GM23338 (cell line): ENCODE measurements around the gene SPANXA1. TPM values are rescaled to one million over a fixed set of nuclear protein-coding genes. Genes with fewer than 3 reads are reported as not detected.
"Not testable (repeated sequence)": the region's sequence is repeated elsewhere in the genome, so short reads cannot be mapped to it uniquely, and the experiment has no call there.

Experiments
- ATAC-seq: fragments of 200-7000 bp; cut with Tn5 transposase; 3 replicates; pipeline ENCODE4 v1.9.1; 2020
- DNase-seq: peaks from one replicate; pipeline ENCODE4 v3.0.0-alpha.2; 2015; ENCODE audit warnings: low spot score
- H2AFZ ChIP-seq: fragments of 200-600 bp; sonication (generic); 2 replicates; pipeline ENCODE4 v1.8.0; 2016; ENCODE audit warnings: antibody characterized with exemption, mild to moderate bottlenecking, moderate library complexity
- H3F3A ChIP-seq: fragments of 200-600 bp; sonication (generic); replicated peaks from 2 replicates; pipeline ENCODE4 v1.8.0; 2017; ENCODE audit warnings: antibody characterized with exemption, mixed run types, low read depth
- H3K27ac ChIP-seq: fragments of 200-600 bp; sonication (generic); 2 replicates; pipeline ENCODE4 v1.6.1; 2016; ENCODE audit warnings: low read depth
- H3K27me3 ChIP-seq: fragments of 200-600 bp; sonication (generic); 2 replicates; pipeline ENCODE4 v1.8.0; 2016; ENCODE audit warnings: mild to moderate bottlenecking, mixed run types, moderate library complexity; ENCODE audit not compliant: insufficient read depth
- H3K36me3 ChIP-seq: fragments of 200-600 bp; sonication (generic); 2 replicates; pipeline ENCODE4 v1.8.0; 2016; ENCODE audit warnings: mild to moderate bottlenecking; ENCODE audit not compliant: insufficient read depth
- H3K4me1 ChIP-seq: fragments of 200-600 bp; sonication (generic); 2 replicates; pipeline ENCODE4 v1.8.0; 2016; ENCODE audit warnings: mild to moderate bottlenecking, moderate library complexity; ENCODE audit not compliant: insufficient read depth
- H3K4me2 ChIP-seq: fragments of 200-600 bp; sonication (generic); 2 replicates; pipeline ENCODE4 v1.7.1; 2017; ENCODE audit warnings: mixed run types
- H3K4me3 ChIP-seq: fragments of 200-600 bp; sonication (generic); 2 replicates; pipeline ENCODE4 v1.6.1; 2016; ENCODE audit warnings: mixed run types
- H3K79me2 ChIP-seq: fragments of 200-600 bp; sonication (generic); replicated peaks from 2 replicates; pipeline ENCODE4 v1.8.0; 2017; ENCODE audit warnings: mild to moderate bottlenecking; ENCODE audit not compliant: insufficient read depth
- H3K9me2 ChIP-seq: fragments of 200-600 bp; sonication (generic); 2 replicates; pipeline ENCODE4 v1.8.0; 2017; ENCODE audit not compliant: insufficient read depth
- H4K20me1 ChIP-seq: fragments of 200-600 bp; sonication (generic); replicated peaks from 2 replicates; pipeline ENCODE4 v1.8.0; 2017; ENCODE audit warnings: mild to moderate bottlenecking; ENCODE audit not compliant: insufficient read depth
- H3K27ac Mint-ChIP-seq: 2 replicates; pipeline ENCODE4 v1.8.0; 2020; ENCODE audit warnings: inconsistent platforms, mild to moderate bottlenecking, moderate library complexity, mixed read lengths
- H3K27me3 Mint-ChIP-seq: 3 replicates; pipeline ENCODE4 v1.8.0; 2022; ENCODE audit warnings: low read depth, mild to moderate bottlenecking, moderate library complexity, mixed read lengths, inconsistent platforms; ENCODE audit not compliant: insufficient read depth, poor library complexity
- H3K36me3 Mint-ChIP-seq: 3 replicates; pipeline ENCODE4 v1.8.0; 2021; ENCODE audit warnings: low read depth, mild to moderate bottlenecking, inconsistent platforms, moderate library complexity, mixed read lengths
- H3K4me1 Mint-ChIP-seq: 3 replicates; pipeline ENCODE4 v1.8.0; 2020; ENCODE audit warnings: mild to moderate bottlenecking, inconsistent platforms, mixed read lengths
- H3K4me3 Mint-ChIP-seq: 3 replicates; pipeline ENCODE4 v1.8.0; 2021; ENCODE audit warnings: moderate library complexity, mild to moderate bottlenecking, inconsistent platforms, mixed read lengths
- H3K9me3 Mint-ChIP-seq: 3 replicates; pipeline ENCODE4 v1.8.0; 2020; ENCODE audit warnings: moderate library complexity, mild to moderate bottlenecking, inconsistent platforms, mixed read lengths
- CREB1 ChIP-seq: fragments of 250-450 bp; sonication (Bioruptor Pico); IDR thresholded peaks from 2 replicates; pipeline ENCODE4 v1.5.0; 2020; ENCODE audit warnings: low read depth, mild to moderate bottlenecking, moderate library complexity
- EZH2 ChIP-seq: fragments of 200-600 bp; sonication (generic); IDR thresholded peaks from one replicate; pipeline ENCODE4 v1.8.0; 2017; ENCODE audit warnings: antibody characterized with exemption, mild to moderate bottlenecking, low read depth; ENCODE audit not compliant: unreplicated experiment
- EZH2phosphoT487 ChIP-seq: fragments of 200-600 bp; sonication (generic); IDR thresholded peaks from one replicate; pipeline ENCODE4 v1.8.1; 2018; ENCODE audit warnings: antibody characterized with exemption; ENCODE audit not compliant: unreplicated experiment
- JUNB ChIP-seq: IDR thresholded peaks from one replicate; pipeline ENCODE4 v1.6.1; 2016; ENCODE audit warnings: antibody characterized with exemption; ENCODE audit not compliant: unreplicated experiment
- POLR2AphosphoS5 ChIP-seq: IDR thresholded peaks from 2 replicates; pipeline ENCODE4 v1.6.1; 2016; ENCODE audit warnings: antibody characterized with exemption, low read depth
- STAT1 ChIP-seq: IDR thresholded peaks from one replicate; pipeline ENCODE4 v1.6.1; 2016; ENCODE audit warnings: antibody characterized with exemption; ENCODE audit not compliant: unreplicated experiment
- ZNF114 ChIP-seq: fragments of 250-450 bp; sonication (Bioruptor Pico); IDR thresholded peaks from 2 replicates; pipeline ENCODE4 v1.5.0; 2020; ENCODE audit warnings: mild to moderate bottlenecking, moderate library complexity
- ZNF331 ChIP-seq: fragments of 250-450 bp; sonication (Bioruptor Pico); IDR thresholded peaks from 2 replicates; pipeline ENCODE4 v1.5.0; 2020; ENCODE audit warnings: low read depth, mild to moderate bottlenecking, moderate library complexity
- polyA plus RNA-seq: library from polyadenylated mRNA; unstranded; fragments of >200 nt; fragmentation: Nextera tagmentation; extraction: Ambion mirVana; gene quantifications from 2 replicates; pipeline ENCODE4 v1.2.1, GENCODE V29; 2016
- total RNA-seq: library from RNA; depleted of rRNA; stranded (reverse); fragments of >200 nt; shearing (Covaris generic); gene quantifications from 2 replicates; pipeline ENCODE4 v1.2.3, GENCODE V29; 2014
- TF ChIP-seq, protein P1 (sequence below): IDR thresholded peaks from 2 replicates; pipeline ENCODE4 v1.6.1; 2016; ENCODE audit warnings: antibody characterized with exemption
- TF ChIP-seq, protein P2 (sequence below): IDR thresholded peaks from one replicate; pipeline ENCODE4 v1.6.1; 2018; ENCODE audit warnings: antibody characterized with exemption; ENCODE audit not compliant: unreplicated experiment

The SPANXA1 gene
- total and polyA plus RNA-seq, 2 experiments from 2014 or later = 0.45 TPM; not detected in 1

DNA sequence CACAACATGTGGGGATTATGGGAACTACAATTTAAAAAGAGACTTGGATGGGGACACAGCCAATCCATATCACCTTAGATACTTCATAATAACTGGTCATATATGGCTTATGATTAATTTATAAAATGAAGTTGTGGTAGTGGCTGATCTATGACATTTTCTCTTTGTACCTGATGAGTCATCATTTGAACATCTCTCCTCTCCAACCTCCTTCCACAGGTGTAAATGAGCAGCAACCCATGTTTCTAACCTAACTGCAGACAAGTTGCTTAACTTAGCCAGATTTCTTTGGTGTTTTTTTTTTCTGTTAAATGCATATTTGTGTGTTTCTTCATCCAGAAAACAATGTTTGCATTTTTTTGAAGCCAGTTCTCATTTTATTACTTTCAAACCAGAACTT, 47.6 kb upstream of the SPANXA1 start (continued):
- TF ChIP-seq, protein P1, sequence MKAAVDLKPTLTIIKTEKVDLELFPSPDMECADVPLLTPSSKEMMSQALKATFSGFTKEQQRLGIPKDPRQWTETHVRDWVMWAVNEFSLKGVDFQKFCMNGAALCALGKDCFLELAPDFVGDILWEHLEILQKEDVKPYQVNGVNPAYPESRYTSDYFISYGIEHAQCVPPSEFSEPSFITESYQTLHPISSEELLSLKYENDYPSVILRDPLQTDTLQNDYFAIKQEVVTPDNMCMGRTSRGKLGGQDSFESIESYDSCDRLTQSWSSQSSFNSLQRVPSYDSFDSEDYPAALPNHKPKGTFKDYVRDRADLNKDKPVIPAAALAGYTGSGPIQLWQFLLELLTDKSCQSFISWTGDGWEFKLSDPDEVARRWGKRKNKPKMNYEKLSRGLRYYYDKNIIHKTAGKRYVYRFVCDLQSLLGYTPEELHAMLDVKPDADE = no peak
- TF ChIP-seq ZNF114 (CRISPR knock-in tag) (no peak), CREB1 (CRISPR knock-in tag) (no peak)

DNA sequence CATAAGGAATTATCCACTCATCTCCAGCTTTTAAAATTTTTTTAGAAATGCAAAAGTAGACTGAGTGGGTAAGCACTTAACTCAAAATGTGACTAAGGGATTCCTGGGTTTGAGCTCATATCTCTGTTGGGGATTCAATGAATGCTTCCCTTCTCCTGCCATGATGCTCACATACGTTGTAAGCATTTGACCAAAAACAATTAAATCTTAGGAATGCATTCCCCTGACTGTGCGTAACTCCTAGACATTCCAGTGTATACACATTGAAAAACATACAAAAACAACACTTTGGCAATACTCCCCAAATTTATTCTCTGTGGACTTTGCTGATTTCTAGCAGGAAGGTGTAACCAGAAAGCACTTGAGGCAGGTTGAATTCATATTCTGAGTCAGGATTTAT, 34.8 kb upstream of the SPANXA1 start:
- TF ChIP-seq POLR2AphosphoS5 (no peak), JUNB (no peak), EZH2 (no peak), CREB1 (CRISPR knock-in tag) (no peak), EZH2phosphoT487 (no peak)
- TF ChIP-seq, protein P2, sequence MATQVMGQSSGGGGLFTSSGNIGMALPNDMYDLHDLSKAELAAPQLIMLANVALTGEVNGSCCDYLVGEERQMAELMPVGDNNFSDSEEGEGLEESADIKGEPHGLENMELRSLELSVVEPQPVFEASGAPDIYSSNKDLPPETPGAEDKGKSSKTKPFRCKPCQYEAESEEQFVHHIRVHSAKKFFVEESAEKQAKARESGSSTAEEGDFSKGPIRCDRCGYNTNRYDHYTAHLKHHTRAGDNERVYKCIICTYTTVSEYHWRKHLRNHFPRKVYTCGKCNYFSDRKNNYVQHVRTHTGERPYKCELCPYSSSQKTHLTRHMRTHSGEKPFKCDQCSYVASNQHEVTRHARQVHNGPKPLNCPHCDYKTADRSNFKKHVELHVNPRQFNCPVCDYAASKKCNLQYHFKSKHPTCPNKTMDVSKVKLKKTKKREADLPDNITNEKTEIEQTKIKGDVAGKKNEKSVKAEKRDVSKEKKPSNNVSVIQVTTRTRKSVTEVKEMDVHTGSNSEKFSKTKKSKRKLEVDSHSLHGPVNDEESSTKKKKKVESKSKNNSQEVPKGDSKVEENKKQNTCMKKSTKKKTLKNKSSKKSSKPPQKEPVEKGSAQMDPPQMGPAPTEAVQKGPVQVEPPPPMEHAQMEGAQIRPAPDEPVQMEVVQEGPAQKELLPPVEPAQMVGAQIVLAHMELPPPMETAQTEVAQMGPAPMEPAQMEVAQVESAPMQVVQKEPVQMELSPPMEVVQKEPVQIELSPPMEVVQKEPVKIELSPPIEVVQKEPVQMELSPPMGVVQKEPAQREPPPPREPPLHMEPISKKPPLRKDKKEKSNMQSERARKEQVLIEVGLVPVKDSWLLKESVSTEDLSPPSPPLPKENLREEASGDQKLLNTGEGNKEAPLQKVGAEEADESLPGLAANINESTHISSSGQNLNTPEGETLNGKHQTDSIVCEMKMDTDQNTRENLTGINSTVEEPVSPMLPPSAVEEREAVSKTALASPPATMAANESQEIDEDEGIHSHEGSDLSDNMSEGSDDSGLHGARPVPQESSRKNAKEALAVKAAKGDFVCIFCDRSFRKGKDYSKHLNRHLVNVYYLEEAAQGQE = no peak
- H3K4me1 ChIP-seq = no peaks in the 10 kb centered on the region
- no peak overlapping the region for H3K27ac ChIP-seq
- H3K9me2 ChIP-seq = no peaks in the 10 kb centered on the region
- H3K9me3 Mint-ChIP-seq = no peaks in the 10 kb centered on the region
- no peaks in the 10 kb centered on the region for H3K36me3 ChIP-seq
- DNase-seq = no peak
- H3K27ac Mint-ChIP-seq = no peak overlapping the region
- H4K20me1 ChIP-seq = no peaks in the 10 kb centered on the region
- ATAC-seq = no peak
- no peaks in the 10 kb centered on the region for H3K27me3 ChIP-seq
- H3K4me3 ChIP-seq = no peak overlapping the region
- H3K36me3 Mint-ChIP-seq = no peaks in the 10 kb centered on the region
- H2AFZ ChIP-seq = no peak overlapping the region
- no peaks in the 10 kb centered on the region for H3K4me1 Mint-ChIP-seq
- H3K27me3 Mint-ChIP-seq = no peaks in the 10 kb centered on the region
- H3F3A ChIP-seq = no peaks in the 10 kb centered on the region
- H3K79me2 ChIP-seq = no peaks in the 10 kb centered on the region
- H3K4me3 Mint-ChIP-seq = no peak overlapping the region
- H3K4me2 ChIP-seq = no peak overlapping the region

DNA sequence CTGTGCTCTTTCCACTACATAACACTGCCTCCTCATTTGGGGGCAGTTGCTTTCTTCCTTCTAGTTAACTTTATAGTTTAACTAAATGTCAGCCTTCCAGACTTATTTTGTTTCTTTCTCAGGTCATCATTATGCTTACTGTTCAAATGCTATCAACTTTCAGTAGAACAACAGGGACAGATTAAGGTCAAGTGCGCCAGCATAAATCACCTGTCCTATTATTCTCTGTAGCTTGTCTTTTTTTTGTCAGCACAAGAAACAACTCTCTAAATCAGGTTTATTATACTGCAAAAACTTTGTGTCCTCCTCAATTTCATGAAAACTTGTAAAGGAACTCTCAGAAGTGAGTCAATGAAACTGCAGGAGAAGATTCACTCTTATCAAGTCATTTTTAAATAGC, 24.6 kb upstream of the SPANXA1 start:
- Mint-ChIP-seq H3K9me3 (no peaks in the 10 kb centered on the region), H3K4me1 (0 out of 3 replicates have a peak, but pooled peaks cover 4% of the 10 kb centered on the region), H3K27ac (no peak overlapping the region), H3K27me3 (no peaks in the 10 kb centered on the region), H3K36me3 (no peaks in the 10 kb centered on the region), H3K4me3 (no peak overlapping the region)
- no peak for ATAC-seq
- no peaks in the 10 kb centered on the region for H3F3A ChIP-seq
- H3K27ac ChIP-seq = no peak overlapping the region
- no peaks in the 10 kb centered on the region for H4K20me1 ChIP-seq
- H3K79me2 ChIP-seq = no peaks in the 10 kb centered on the region
- H3K4me2 ChIP-seq = no peak overlapping the region
- no peak for TF ChIP-seq STAT1
- no peak for TF ChIP-seq ZNF331 (CRISPR knock-in tag)
- no peak for TF ChIP-seq EZH2phosphoT487
- TF ChIP-seq JUNB = no peak
- no peak for TF ChIP-seq ZNF114 (CRISPR knock-in tag)
- TF ChIP-seq, protein P2 = no peak
- no peak for TF ChIP-seq EZH2
- no peaks in the 10 kb centered on the region; the same call in 1 of the 2 replicates for H3K4me1 ChIP-seq
- DNase-seq = no peak
- H2AFZ ChIP-seq = no peak overlapping the region
- no peak overlapping the region for H3K4me3 ChIP-seq
- no peaks in the 10 kb centered on the region for H3K27me3 ChIP-seq
- no peaks in the 10 kb centered on the region for H3K9me2 ChIP-seq
- H3K36me3 ChIP-seq = no peaks in the 10 kb centered on the region

DNA sequence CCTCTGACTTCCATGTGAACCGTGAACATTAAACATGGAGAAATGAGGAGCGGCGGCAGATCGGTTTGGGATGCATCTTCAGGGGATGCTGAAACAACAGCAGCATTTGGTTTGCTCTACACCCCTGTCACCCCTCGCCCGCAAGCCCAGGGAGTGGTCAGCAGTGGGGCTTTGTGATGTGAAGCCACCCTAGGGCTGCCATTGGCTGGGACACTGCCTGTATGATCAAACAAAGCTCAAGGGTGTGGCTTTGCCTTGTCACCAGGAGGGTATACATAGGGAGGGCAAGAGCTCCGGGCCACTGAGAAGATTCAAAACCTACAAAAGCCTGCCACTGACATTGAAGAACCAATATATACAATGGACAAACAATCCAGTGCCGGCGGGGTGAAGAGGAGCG, 4.9 kb upstream of the SPANXA1 start, which contains the start of gene SPANXA2:
TSS of gene SPANXA2 (plus strand) at position 301 of the 400 bp plus-strand sequence. CDS start at position 361, 60 bp downstream.
- not testable (repeated sequence) for DNase-seq, H3K4me1 ChIP-seq, H3K36me3 ChIP-seq, H3K27me3 Mint-ChIP-seq, ATAC-seq, H3K27ac ChIP-seq, H3F3A ChIP-seq, H3K27me3 ChIP-seq, H3K79me2 ChIP-seq, H4K20me1 ChIP-seq, H3K4me3 ChIP-seq, H3K4me2 ChIP-seq, H3K9me2 ChIP-seq, H3K27ac Mint-ChIP-seq, H2AFZ ChIP-seq, H3K4me1 Mint-ChIP-seq, H3K9me3 Mint-ChIP-seq, H3K4me3 Mint-ChIP-seq, H3K36me3 Mint-ChIP-seq
